ENCODE results near the gene PPA2. TPM values are rescaled to one million over a fixed set of nuclear protein-coding genes. Genes with fewer than 3 reads are reported as not detected.
"Not testable (repeated sequence)": the region's sequence is repeated elsewhere in the genome, so short reads cannot be mapped to it uniquely, and the experiment has no call there.

Gene PPA2
- total RNA-seq, 1 experiment from 2014 or later, result 98.5 TPM

DNA sequence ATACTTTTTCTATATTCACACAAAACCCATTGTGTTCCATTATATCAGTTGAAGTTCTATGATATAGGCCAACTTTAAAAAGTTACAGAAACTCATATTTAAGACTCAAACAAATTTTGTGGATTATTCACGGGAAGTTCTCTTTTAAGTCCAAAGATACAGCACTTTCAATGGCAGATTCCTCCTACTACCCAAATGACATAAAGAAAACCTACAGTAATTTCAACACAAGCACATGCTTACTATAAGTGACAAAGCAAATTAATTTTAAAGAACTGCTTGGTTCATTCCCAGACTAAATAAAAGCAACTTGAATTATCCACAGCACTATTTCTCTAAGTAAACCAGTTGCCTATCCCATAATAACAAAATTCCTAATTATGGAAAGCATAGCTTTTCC, 4.1 kb downstream of the PPA2 start (continued):
- TF ChIP-seq REST (IDR thresholded peaks at IDR 0.05; ENCODE audit: low read depth) (no peak), SP1 (IDR thresholded peaks at IDR 0.05; ENCODE audit: low read depth) (no peak), EZH2 (IDR thresholded peaks at IDR 0.05) (no peak), ZNF274 (IDR thresholded peaks at IDR 0.05; ENCODE audit: low read depth, low read length) (no peak), EGR1 (IDR thresholded peaks at IDR 0.05; ENCODE audit: low read depth) (no peak), POLR2A (IDR thresholded peaks at IDR 0.05; ENCODE audit: borderline replicate concordance, extremely low read depth, insufficient read depth, insufficient read length) (no peak), ELF1 (IDR thresholded peaks at IDR 0.05; ENCODE audit: borderline replicate concordance, low read depth) (no peak), FOSL1 (IDR thresholded peaks at IDR 0.05; ENCODE audit: low read depth) (no peak), ZFX (IDR thresholded peaks at IDR 0.05) (no peak), MAX (IDR thresholded peaks at IDR 0.05) (no peak)

DNA sequence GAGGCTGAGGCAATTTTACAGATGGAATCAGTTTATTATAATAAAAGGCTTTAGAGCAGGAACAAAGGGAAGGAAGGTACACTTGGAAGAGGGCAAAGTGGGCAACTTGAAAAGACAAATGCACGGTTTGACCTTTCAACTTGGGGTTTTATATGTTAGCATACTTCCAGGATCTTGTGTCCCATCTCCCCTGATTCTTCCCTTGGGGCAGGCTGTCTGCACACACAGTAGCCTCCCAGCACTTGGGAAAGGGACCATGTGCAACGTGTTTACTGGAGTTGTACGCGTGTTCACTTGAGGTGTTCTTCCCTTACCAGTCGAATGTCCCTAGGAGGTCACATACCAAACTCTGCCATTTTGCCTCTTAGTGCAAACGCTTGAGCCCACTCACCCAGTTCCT, 7.3 kb downstream of the PPA2 start:
- Histone ChIP-seq H3K4me3 (replicated peaks in 1 of 2; ENCODE audit: low read depth in 1 of 2, low read length in 2 of 2) (no peak overlapping the region), H3K36me3 (ENCODE audit: control insufficient read depth in 1 of 2, insufficient read depth in 2 of 2, low read length in 2 of 2) (peaks cover 0 to 9% of the 10 kb centered on the region in 2 experiments; a peak in 1 of 4 replicates), H3K79me2 (ENCODE audit: insufficient read depth, low read length) (peaks cover 64% of the 10 kb centered on the region), H3K9ac (ENCODE audit: low read length) (no peak overlapping the region), H3K9me2 (ENCODE audit: insufficient read depth) (no peaks in the 10 kb centered on the region), H3K9me3 (ENCODE audit: control insufficient read depth in 1 of 2, insufficient read depth in 1 of 2, low read depth in 1 of 2, low read length in 2 of 2) (no peaks in the 10 kb centered on the region), H3K27ac (ENCODE audit: low read depth, low read length) (no peak overlapping the region), H3K27me3 (ENCODE audit: insufficient read depth, low read length) (no peaks in the 10 kb centered on the region), H2AFZ (ENCODE audit: low read depth, low read length, poor library complexity, severe bottlenecking) (no peak overlapping the region), H4K20me1 (ENCODE audit: insufficient read depth) (peaks cover 18% of the 10 kb centered on the region; the same call in 1 of the 2 replicates), H3K4me2 (ENCODE audit: low read length) (no peak overlapping the region), H3K4me1 (ENCODE audit: control insufficient read depth in 1 of 2, insufficient read depth in 2 of 2, low read length in 2 of 2) (peaks cover 0 to 4% of the 10 kb centered on the region in 2 experiments; a peak in 2 of 4 replicates)
- ChIA-PET RAD21 (ENCODE audit: low non-redundant PET in 1 of 2, low total read pairs in 2 of 2, uncharacterized antibody in 2 of 2, unreplicated experiment in 2 of 2) (no interaction called here), CTCF (no interaction called here), POLR2A (no interaction called here)
- intact Hi-C loops (cut with micrococcal nuclease), result no loop called here
- DNase-seq (ENCODE audit: low read depth, low spot score) (no peak), ATAC-seq (no peak)
- BruUV-seq (replicated peaks), result no TSS peak
- no peak for TF ChIP-seq YY1 (IDR thresholded peaks at IDR 0.05; ENCODE audit: extremely low read depth, insufficient replicate concordance, low read depth, low read length)
- TF ChIP-seq RAD21 (IDR thresholded peaks at IDR 0.05; ENCODE audit: low read depth), result no peak
- no peak for TF ChIP-seq ZBTB33 (IDR thresholded peaks at IDR 0.05; ENCODE audit: extremely low read depth, insufficient replicate concordance, low read length)
- no peak for TF ChIP-seq ZFX (IDR thresholded peaks at IDR 0.05)

DNA sequence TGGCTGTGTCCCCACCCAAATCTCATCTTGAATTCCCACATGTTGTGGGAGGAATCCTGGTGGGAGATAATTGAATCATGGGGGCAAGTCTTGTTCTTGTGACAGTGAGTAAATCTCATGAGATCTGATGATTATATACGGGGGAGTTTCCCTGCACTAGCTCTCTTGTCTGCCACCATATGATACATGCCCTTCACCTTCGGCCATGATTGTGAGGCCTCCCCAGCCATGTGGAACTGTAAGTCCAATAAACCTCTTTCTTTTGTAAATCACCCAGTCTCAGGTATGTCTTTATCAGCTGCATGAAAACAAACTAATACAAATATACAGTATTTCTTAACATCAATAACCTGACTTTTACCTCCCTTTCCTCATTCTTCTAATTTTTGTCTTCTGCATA, 9.3 kb downstream of the PPA2 start:
- H3K27ac ChIP-seq (ENCODE audit: low read depth, low read length); POLR2A ChIA-PET; H3K4me1 ChIP-seq (ENCODE audit: control insufficient read depth in 1 of 2, insufficient read depth in 2 of 2, low read length in 2 of 2); ATAC-seq; intact Hi-C loops (cut with micrococcal nuclease); BruUV-seq (replicated peaks); H3K36me3 ChIP-seq (ENCODE audit: control insufficient read depth in 1 of 2, insufficient read depth in 2 of 2, low read length in 2 of 2); H2AFZ ChIP-seq (ENCODE audit: low read depth, low read length, poor library complexity, severe bottlenecking); H3K9ac ChIP-seq (ENCODE audit: low read length); H3K4me2 ChIP-seq (ENCODE audit: low read length); DNase-seq (ENCODE audit: low read depth, low spot score); H3K9me2 ChIP-seq (ENCODE audit: insufficient read depth); H4K20me1 ChIP-seq (ENCODE audit: insufficient read depth); H3K4me3 ChIP-seq (replicated peaks in 1 of 2; ENCODE audit: low read depth in 1 of 2, low read length in 2 of 2); RAD21 ChIA-PET (ENCODE audit: low non-redundant PET in 1 of 2, low total read pairs in 2 of 2, uncharacterized antibody in 2 of 2, unreplicated experiment in 2 of 2); H3K27me3 ChIP-seq (ENCODE audit: insufficient read depth, low read length); H3K9me3 ChIP-seq (ENCODE audit: control insufficient read depth in 1 of 2, insufficient read depth in 1 of 2, low read depth in 1 of 2, low read length in 2 of 2); CTCF ChIA-PET: not testable (repeated sequence)
- H3K79me2 ChIP-seq (ENCODE audit: insufficient read depth, low read length), result peaks cover 50% of the 10 kb centered on the region

Measured in HCT116 (cell line).